Activated T-helper 17 cell treated with anti-CD3 and anti-CD28 coated beads, Interleukin-2, amount 50 U/mL, for 72 hours (primary cell): ENCODE results near the gene SIAE. TPM values are rescaled to one million over a fixed set of nuclear protein-coding genes. Genes with fewer than 3 reads are reported as not detected.

ENCODE experiments used
- ATAC-seq: fragments of 150-1000 bp; cut with Tn5 transposase; replicated peaks from 2 replicates; pipeline ENCODE4 v1.10.0; 2021; ENCODE audit warnings: mild to moderate bottlenecking, moderate library complexity
- H3K27ac Mint-ChIP-seq: one replicate; pipeline ENCODE4 v1.8.0; 2022; ENCODE audit warnings: mixed read lengths
- H3K27me3 Mint-ChIP-seq: one replicate; pipeline ENCODE4 v1.8.0; 2022; ENCODE audit warnings: mixed read lengths
- H3K36me3 Mint-ChIP-seq: one replicate; pipeline ENCODE4 v1.8.0; 2022; ENCODE audit warnings: low read depth, mild to moderate bottlenecking, mixed read lengths
- H3K4me1 Mint-ChIP-seq: one replicate; pipeline ENCODE4 v1.8.0; 2022; ENCODE audit warnings: mixed read lengths
- H3K4me3 Mint-ChIP-seq: one replicate; pipeline ENCODE4 v1.8.0; 2022; ENCODE audit warnings: mild to moderate bottlenecking, mixed read lengths
- H3K9me3 Mint-ChIP-seq: one replicate; pipeline ENCODE4 v1.8.0; 2022; ENCODE audit warnings: mixed read lengths
- total RNA-seq, 2 donors: library from RNA; stranded (reverse); gene quantifications; one replicate each; pipeline ENCODE4 v1.2.3, GENCODE V29; 2022

SIAE gene
- 10 to 100 TPM in 1 of 2 donors, 1 to 10 TPM in 1; 7.5 to 10.5 TPM for total RNA-seq

DNA sequence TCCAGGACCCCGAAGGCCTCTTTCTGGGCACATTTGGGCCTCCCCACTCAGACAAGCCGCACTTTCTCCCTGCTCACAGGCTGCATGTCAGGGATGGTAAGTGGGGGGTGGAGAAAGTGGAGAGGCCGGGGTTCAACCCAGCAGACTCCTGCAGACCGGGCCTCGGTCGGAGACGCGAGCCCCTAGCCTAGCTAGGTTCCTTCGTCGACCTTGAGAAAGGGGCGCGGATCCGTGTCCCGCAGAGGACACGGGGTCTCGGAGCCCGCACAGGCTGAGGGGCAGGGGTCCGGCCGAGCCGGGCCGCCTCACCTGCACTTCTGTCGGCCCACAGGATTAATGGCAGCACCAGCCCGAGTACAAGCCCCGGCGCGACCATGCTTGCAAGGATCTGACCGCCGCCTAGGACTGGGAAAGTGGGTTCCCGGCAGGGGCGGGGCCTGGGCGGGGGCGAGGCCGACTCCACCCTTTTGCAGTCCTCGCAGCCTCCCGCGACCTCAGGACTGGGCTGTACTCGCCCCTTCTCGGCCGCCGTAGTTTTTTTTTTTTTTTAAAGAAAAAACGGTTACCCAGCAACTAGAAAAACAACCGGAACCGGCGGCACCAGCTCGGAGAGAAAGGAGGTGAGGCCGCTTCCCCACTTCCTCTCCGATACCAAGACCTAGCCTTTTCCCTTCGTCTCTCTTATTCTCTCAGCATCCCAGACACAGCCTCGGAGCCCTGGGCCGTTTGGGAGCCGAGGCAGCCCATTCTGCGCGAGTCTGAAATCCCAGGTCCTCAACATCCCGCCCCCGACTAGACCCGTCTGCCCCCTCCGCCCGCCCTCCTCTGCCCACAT is at the start of gene SIAE, which contains the start of gene SPA17:
TSS of gene SIAE (minus strand) at position 407 of the 835 bp plus-strand sequence. CDS start at position 376, 31 bp downstream.
TSS of gene SPA17 (plus strand) at position 572 of the 835 bp plus-strand sequence. CDS start 1,361 bp downstream, outside the sequence.
- Mint-ChIP-seq H3K9me3 (no peaks in the 10 kb centered on the region), H3K27me3 (no peaks in the 10 kb centered on the region), H3K36me3 (peaks cover 7% of the 10 kb centered on the region), H3K27ac (peak within 1 kb of the TSS; percentile 96), H3K4me3 (peak within 1 kb of the TSS; percentile 83), H3K4me1 (peaks cover 11% of the 10 kb centered on the region)
- ATAC-seq: peak; percentile 96

GRCh38 chr11:124722176-124722575 is 48.6 kb upstream of the SIAE start:
- H3K27me3 Mint-ChIP-seq: peaks cover 33% of the 10 kb centered on the region
- no peaks in the 10 kb centered on the region for H3K9me3 Mint-ChIP-seq
- H3K4me3 Mint-ChIP-seq: no peak overlapping the region
- no peaks in the 10 kb centered on the region for H3K36me3 Mint-ChIP-seq
- peaks cover 13% of the 10 kb centered on the region for H3K4me1 Mint-ChIP-seq
- no peak overlapping the region for H3K27ac Mint-ChIP-seq
- ATAC-seq: no peak

DNA sequence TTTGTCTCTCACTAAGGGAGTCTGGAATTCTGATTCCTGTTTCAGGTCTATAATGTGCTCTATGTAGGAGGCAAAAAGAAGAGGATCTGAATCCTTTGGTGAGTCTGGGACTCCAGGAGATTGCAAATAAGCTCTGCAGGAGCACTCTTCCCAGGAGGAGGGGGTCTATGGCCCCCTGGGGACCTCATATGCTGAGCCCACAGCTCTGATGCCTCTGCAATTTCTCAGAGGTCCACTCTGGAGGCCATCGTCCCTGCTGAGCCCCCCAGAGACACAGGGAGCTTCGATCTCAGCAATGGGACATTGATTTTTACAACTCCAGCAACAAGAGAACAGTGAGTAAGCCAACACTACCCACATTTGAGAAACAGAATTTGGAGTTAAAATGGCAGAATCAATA is 46.0 kb upstream of the SIAE start:
- Mint-ChIP-seq H3K4me1 (peaks cover 7% of the 10 kb centered on the region), H3K36me3 (no peaks in the 10 kb centered on the region), H3K9me3 (no peaks in the 10 kb centered on the region), H3K27ac (no peak overlapping the region), H3K4me3 (no peak overlapping the region), H3K27me3 (peaks cover 42% of the 10 kb centered on the region)
- no peak for ATAC-seq

DNA sequence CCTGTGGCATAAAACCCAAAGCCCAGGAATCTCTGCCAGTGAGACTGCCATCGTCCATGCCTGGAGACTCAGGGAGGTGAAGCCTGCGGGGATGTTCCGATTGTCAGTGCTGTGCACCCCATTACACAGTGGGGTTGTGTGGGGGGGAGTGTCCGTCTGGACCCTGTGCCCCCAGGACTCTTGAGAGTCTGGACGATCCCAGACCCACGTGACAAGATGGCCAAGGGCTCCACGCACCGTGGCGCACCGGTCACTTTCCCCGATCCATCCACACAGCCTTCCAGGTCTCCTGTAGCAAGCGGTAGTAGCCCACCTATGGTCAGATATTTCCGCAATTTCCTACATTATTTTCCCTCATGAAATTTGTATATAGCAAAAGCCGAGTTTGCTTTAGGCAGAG is 45.3 kb upstream of the SIAE start:
- H3K4me1 Mint-ChIP-seq: peaks cover 7% of the 10 kb centered on the region
- H3K36me3 Mint-ChIP-seq: no peaks in the 10 kb centered on the region
- peak overlapping the region; percentile 83 for H3K4me3 Mint-ChIP-seq
- H3K27ac Mint-ChIP-seq: no peak overlapping the region
- H3K9me3 Mint-ChIP-seq: peaks cover 4% of the 10 kb centered on the region
- H3K27me3 Mint-ChIP-seq: peaks cover 47% of the 10 kb centered on the region
- no peak for ATAC-seq

DNA sequence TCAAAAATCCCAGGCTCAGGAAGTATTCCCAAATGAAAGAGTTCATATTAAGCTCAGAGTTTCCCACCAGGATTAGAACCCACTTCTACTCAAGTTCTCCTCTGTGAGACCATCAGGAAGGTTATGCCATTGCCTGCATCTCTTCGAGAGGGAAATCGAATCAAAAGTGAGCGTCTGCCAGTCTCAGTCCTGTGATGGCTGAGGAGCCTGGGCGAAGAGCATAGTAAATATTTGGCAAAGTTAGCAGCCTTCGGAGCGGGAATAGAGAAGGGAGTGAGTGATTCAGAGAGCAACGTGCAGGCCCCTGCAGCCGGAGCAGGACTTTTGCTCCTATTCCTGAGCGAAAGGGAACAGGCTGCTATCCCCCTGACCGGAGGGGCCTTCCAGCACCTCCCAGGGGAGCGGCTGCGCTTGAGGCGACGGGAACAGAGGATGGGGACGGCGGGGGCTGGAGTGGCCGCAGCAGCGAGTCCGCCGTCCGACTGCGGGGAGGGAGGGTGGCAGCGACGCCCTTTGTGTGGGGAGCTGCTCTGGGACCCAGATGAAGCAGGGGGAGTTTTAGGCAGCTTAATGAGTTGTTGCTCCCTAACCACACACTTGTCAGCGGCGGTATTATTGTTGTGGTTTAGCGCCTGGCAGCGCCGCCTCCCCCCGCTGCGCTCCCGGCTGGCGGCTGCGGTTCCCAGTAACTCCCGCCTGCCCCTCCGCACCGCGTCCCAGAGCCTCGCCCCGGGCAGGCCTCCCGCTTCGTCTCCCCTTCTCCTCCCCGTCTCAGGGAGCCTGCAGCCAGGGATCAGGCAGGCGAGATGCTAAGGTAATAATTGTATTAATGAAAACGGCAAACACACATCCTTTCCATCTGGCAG is 44.5 kb upstream of the SIAE start:
- H3K9me3 Mint-ChIP-seq: peaks cover 4% of the 10 kb centered on the region
- H3K4me3 Mint-ChIP-seq: peak overlapping the region; percentile 83
- ATAC-seq: peak; percentile 54
- peak overlapping the region; percentile 81 for H3K27ac Mint-ChIP-seq
- no peaks in the 10 kb centered on the region for H3K36me3 Mint-ChIP-seq
- peaks cover 47% of the 10 kb centered on the region for H3K27me3 Mint-ChIP-seq
- peaks cover 7% of the 10 kb centered on the region for H3K4me1 Mint-ChIP-seq

DNA sequence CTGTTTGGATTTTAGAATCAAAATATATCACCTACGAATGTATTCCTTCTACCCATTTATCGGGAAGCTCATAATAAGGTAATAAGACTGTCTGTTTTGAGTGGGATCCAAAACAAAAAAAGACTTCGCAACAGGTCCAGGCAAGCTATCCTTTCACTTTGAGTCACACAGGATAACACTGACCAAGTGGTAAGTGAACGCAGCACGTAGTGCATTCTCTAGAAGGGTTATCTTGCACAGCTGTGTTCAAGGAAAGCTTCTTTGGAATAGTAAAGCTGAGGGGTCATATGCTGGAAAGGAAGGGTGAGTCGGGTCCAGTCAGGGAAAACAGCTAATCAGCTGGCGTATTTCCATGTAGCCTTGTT is 43.9 kb upstream of the SIAE start:
- H3K4me1 Mint-ChIP-seq: peaks cover 7% of the 10 kb centered on the region
- H3K27me3 Mint-ChIP-seq: peaks cover 41% of the 10 kb centered on the region
- ATAC-seq: no peak
- peak overlapping the region; percentile 81 for H3K27ac Mint-ChIP-seq
- H3K36me3 Mint-ChIP-seq: no peaks in the 10 kb centered on the region
- peak overlapping the region; percentile 83 for H3K4me3 Mint-ChIP-seq
- peaks cover 4% of the 10 kb centered on the region for H3K9me3 Mint-ChIP-seq

- Mint-ChIP-seq H3K36me3 (no peaks in the 10 kb centered on the region), H3K4me1 (peaks cover 7% of the 10 kb centered on the region), H3K9me3 (peaks cover 4% of the 10 kb centered on the region), H3K4me3 (no peak overlapping the region), H3K27ac (no peak overlapping the region), H3K27me3 (peaks cover 38% of the 10 kb centered on the region)
- ATAC-seq: no peak
These were observed 43.1 kb upstream of the SIAE start for GRCh38 chr11:124716591-124716990.

- Mint-ChIP-seq H3K27me3 (peaks cover 29% of the 10 kb centered on the region), H3K9me3 (peaks cover 7% of the 10 kb centered on the region), H3K36me3 (no peaks in the 10 kb centered on the region), H3K4me3 (no peak overlapping the region), H3K27ac (no peak overlapping the region), H3K4me1 (peaks cover under 1% of the 10 kb centered on the region)
- ATAC-seq: no peak
These were observed 38.9 kb upstream of the SIAE start for GRCh38 chr11:124712392-124712791.

GRCh38 chr11:124707829-124708228 is 34.3 kb upstream of the SIAE start:
- Mint-ChIP-seq H3K9me3 (peaks cover 4% of the 10 kb centered on the region), H3K27ac (no peak overlapping the region), H3K27me3 (peaks cover 4% of the 10 kb centered on the region), H3K36me3 (no peaks in the 10 kb centered on the region), H3K4me1 (no peaks in the 10 kb centered on the region), H3K4me3 (no peak overlapping the region)
- no peak for ATAC-seq

- no peak overlapping the region for H3K4me3 Mint-ChIP-seq
- peaks cover 7% of the 10 kb centered on the region for H3K27me3 Mint-ChIP-seq
- H3K27ac Mint-ChIP-seq: no peak overlapping the region
- no peaks in the 10 kb centered on the region for H3K4me1 Mint-ChIP-seq
- ATAC-seq: no peak
- H3K36me3 Mint-ChIP-seq: no peaks in the 10 kb centered on the region
- no peaks in the 10 kb centered on the region for H3K9me3 Mint-ChIP-seq
These were observed 26.5 kb upstream of the SIAE start for GRCh38 chr11:124700028-124700427.

DNA sequence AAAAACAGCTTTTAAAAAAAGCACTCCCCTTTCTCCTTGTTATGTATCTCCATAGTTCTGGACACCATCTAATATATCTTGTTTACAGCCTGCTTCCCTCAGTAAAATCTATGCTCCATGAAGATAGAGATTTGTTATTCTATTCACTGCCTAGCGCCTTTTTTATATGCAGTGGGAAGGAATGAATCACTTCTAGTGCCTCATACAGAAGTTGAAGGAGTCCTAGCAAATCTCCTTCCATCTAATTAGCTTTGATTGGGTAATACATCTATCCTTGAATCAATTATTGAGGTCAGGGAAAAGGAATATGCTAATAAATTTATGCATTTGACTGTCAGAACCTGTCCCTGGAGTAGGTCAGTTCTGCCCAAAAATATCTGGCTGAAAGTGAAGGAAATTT is 26.0 kb upstream of the SIAE start:
- H3K4me3 Mint-ChIP-seq: no peak overlapping the region
- H3K27me3 Mint-ChIP-seq: peaks cover 7% of the 10 kb centered on the region
- ATAC-seq: no peak
- H3K4me1 Mint-ChIP-seq: no peaks in the 10 kb centered on the region
- H3K36me3 Mint-ChIP-seq: no peaks in the 10 kb centered on the region
- no peaks in the 10 kb centered on the region for H3K9me3 Mint-ChIP-seq
- H3K27ac Mint-ChIP-seq: no peak overlapping the region

DNA sequence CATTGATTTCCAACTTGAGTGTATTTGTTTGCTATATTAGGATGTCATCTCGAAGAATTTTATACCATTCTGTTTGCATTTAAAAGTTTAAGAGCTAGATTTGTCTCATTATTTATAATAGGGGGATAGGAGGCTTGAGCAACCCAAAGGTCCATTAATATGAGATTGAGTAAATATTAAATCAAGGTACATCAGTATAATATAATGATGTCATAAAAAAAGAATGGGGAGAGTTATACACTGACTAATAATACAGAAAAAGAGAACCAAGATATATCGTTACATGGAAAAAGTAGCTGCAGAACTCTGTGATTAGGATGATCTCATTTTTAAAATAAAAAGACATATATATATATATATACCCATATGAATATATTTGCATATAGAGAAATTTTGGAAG is 19.6 kb upstream of the SIAE start:
- H3K36me3 Mint-ChIP-seq: no peaks in the 10 kb centered on the region
- no peak for ATAC-seq
- H3K27ac Mint-ChIP-seq: no peak overlapping the region
- H3K27me3 Mint-ChIP-seq: no peaks in the 10 kb centered on the region
- H3K4me3 Mint-ChIP-seq: no peak overlapping the region
- H3K9me3 Mint-ChIP-seq: no peaks in the 10 kb centered on the region
- no peaks in the 10 kb centered on the region for H3K4me1 Mint-ChIP-seq

GRCh38 chr11:124682443-124682842 is 8.9 kb upstream of the SIAE start:
- Mint-ChIP-seq H3K9me3 (peaks cover 25% of the 10 kb centered on the region), H3K27ac (no peak overlapping the region), H3K36me3 (no peaks in the 10 kb centered on the region), H3K4me1 (no peaks in the 10 kb centered on the region), H3K27me3 (peaks cover 8% of the 10 kb centered on the region), H3K4me3 (no peak overlapping the region)
- ATAC-seq: no peak

DNA sequence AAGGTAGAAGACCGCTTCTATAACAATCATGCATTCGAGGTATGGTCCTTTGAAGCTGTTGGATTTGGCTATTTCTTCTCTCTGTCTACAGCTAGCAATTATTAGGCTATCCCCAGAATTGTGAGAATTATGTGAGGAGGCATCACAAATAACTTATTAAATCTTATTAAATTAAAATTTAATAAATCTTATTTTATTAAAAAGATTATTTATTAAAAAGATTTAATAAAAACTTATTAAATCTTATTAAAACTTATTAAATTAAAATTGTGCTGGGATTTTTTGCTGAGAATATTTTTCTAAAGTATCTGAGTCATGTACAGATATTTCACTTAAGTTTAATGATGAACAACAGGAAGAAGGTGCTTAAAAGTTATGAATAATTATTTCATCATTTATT is 7.9 kb upstream of the SIAE start:
- Mint-ChIP-seq H3K27ac (no peak overlapping the region), H3K4me3 (no peak overlapping the region), H3K27me3 (no peaks in the 10 kb centered on the region), H3K36me3 (no peaks in the 10 kb centered on the region), H3K4me1 (no peaks in the 10 kb centered on the region), H3K9me3 (peaks cover 19% of the 10 kb centered on the region)
- no peak for ATAC-seq

GRCh38 chr11:124678416-124678815 is 4.9 kb upstream of the SIAE start:
- Mint-ChIP-seq H3K4me1 (no peaks in the 10 kb centered on the region), H3K27ac (no peak overlapping the region), H3K9me3 (peaks cover 10% of the 10 kb centered on the region), H3K4me3 (no peak overlapping the region), H3K27me3 (no peaks in the 10 kb centered on the region), H3K36me3 (peaks cover 7% of the 10 kb centered on the region)
- no peak for ATAC-seq
